Measurements from ENCODE around the gene ZMYM5. TPM values are rescaled to one million over a fixed set of nuclear protein-coding genes. Genes with fewer than 3 reads are reported as not detected.

ZMYM5 gene
- total and polyA plus RNA-seq, 9 of the 15 experiments (the other 6 are each of a cell fraction or from before 2014, with no cell fraction given) = 5.4 to 11.9 (median 7.8) TPM

DNA sequence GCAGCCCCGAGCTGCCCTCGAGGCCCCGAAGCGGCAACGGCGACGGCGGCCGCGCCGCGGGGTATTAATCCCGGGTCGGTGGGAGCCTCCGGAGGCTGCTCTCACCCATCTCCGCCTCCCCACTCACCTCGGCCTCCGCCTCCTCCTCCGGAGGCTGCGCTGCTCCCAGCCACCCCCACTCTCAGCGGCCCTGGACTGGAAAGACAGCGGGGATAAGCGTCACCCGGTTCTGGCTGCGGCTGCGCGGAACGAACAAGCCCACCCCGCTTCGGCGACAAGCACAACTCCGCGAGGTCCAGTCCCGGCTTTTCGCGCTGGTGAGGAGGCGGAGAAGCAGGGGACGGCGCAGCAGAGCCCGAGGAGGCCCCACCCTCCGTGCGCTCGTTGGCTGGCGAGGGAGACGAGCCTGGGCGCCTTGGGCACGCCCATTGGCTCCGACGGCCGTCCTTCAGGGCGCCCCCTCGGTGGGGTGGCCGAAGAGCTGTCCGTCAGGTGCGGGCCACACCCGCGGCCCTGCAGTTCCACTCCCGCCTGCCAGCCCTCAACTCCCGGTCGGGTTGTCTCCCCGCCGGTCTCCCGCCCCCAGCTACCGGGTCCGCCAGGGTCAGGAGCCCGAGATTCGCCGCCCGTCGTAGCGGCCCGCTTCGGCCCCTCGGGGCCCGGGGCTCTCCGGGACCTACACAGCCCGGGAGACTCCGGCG, at the start of gene ZMYM5 (continued):
- TF ChIP-seq ZNF644 (tag; IDR thresholded peaks at IDR 0.05; ENCODE audit: low read depth) = no peak
- TF ChIP-seq, protein P1, sequence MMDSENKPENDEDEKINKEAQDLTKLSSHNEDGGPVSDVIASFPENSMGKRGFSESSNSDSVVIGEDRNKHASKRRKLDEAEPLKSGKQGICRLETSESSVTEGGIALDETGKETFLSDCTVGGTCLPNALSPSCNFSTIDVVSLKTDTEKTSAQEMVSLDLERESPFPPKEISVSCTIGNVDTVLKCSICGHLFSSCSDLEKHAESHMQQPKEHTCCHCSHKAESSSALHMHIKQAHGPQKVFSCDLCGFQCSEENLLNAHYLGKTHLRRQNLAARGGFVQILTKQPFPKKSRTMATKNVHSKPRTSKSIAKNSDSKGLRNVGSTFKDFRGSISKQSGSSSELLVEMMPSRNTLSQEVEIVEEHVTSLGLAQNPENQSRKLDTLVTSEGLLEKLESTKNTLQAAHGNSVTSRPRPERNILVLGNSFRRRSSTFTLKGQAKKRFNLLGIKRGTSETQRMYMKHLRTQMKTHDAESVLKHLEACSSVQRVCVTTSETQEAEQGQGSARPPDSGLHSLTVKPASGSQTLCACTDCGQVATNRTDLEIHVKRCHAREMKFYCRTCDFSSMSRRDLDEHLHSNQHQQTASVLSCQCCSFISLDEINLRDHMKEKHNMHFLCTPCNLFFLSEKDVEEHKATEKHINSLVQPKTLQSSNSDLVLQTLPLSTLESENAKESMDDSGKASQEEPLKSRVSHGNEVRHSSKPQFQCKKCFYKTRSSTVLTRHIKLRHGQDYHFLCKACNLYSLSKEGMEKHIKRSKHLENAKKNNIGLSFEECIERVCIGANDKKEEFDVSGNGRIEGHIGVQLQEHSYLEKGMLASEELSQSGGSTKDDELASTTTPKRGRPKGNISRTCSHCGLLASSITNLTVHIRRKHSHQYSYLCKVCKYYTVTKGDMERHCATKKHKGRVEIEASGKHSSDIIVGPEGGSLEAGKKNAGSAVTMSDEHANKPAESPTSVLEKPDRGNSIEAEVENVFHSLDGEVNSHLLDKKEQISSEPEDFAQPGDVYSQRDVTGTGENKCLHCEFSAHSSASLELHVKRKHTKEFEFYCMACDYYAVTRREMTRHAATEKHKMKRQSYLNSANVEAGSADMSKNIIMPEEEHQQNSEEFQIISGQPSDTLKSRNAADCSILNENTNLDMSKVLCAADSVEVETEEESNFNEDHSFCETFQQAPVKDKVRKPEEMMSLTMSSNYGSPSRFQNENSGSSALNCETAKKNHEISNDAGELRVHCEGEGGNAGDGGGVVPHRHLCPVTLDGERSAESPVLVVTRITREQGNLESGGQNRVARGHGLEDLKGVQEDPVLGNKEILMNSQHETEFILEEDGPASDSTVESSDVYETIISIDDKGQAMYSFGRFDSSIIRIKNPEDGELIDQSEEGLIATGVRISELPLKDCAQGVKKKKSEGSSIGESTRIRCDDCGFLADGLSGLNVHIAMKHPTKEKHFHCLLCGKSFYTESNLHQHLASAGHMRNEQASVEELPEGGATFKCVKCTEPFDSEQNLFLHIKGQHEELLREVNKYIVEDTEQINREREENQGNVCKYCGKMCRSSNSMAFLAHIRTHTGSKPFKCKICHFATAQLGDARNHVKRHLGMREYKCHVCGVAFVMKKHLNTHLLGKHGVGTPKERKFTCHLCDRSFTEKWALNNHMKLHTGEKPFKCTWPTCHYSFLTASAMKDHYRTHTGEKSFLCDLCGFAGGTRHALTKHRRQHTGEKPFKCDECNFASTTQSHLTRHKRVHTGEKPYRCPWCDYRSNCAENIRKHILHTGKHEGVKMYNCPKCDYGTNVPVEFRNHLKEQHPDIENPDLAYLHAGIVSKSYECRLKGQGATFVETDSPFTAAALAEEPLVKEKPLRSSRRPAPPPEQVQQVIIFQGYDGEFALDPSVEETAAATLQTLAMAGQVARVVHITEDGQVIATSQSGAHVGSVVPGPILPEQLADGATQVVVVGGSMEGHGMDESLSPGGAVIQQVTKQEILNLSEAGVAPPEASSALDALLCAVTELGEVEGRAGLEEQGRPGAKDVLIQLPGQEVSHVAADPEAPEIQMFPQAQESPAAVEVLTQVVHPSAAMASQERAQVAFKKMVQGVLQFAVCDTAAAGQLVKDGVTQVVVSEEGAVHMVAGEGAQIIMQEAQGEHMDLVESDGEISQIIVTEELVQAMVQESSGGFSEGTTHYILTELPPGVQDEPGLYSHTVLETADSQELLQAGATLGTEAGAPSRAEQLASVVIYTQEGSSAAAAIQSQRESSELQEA (IDR thresholded peaks at IDR 0.05; ENCODE audit: low read depth) = no peak
- peak; percentile 55; the same call in 1 of the 2 replicates for TF ChIP-seq PHF8 (IDR thresholded peaks at IDR 0.05; ENCODE audit: borderline replicate concordance, low read length)
- TF ChIP-seq, protein P2, sequence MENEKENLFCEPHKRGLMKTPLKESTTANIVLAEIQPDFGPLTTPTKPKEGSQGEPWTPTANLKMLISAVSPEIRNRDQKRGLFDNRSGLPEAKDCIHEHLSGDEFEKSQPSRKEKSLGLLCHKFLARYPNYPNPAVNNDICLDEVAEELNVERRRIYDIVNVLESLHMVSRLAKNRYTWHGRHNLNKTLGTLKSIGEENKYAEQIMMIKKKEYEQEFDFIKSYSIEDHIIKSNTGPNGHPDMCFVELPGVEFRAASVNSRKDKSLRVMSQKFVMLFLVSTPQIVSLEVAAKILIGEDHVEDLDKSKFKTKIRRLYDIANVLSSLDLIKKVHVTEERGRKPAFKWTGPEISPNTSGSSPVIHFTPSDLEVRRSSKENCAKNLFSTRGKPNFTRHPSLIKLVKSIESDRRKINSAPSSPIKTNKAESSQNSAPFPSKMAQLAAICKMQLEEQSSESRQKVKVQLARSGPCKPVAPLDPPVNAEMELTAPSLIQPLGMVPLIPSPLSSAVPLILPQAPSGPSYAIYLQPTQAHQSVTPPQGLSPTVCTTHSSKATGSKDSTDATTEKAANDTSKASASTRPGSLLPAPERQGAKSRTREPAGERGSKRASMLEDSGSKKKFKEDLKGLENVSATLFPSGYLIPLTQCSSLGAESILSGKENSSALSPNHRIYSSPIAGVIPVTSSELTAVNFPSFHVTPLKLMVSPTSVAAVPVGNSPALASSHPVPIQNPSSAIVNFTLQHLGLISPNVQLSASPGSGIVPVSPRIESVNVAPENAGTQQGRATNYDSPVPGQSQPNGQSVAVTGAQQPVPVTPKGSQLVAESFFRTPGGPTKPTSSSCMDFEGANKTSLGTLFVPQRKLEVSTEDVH (IDR thresholded peaks at IDR 0.05; ENCODE audit: low read depth, partially characterized antibody) = no peak
- no peak for TF ChIP-seq IFI16 (CRISPR knock-in tag; IDR thresholded peaks at IDR 0.05)
- peak; percentile 95 for TF ChIP-seq NFYB (IDR thresholded peaks at IDR 0.05; ENCODE audit: extremely low read depth, insufficient read length)
- no peak for TF ChIP-seq PHTF2 (CRISPR knock-in tag; IDR thresholded peaks at IDR 0.05)
- peak; percentile 10; the same call in 1 of the 2 replicates for TF ChIP-seq EP400 (IDR thresholded peaks at IDR 0.05)
- TF ChIP-seq TAF15 (IDR thresholded peaks at IDR 0.05; ENCODE audit: low read depth, low read length) = no peak
- TF ChIP-seq, protein P3, sequence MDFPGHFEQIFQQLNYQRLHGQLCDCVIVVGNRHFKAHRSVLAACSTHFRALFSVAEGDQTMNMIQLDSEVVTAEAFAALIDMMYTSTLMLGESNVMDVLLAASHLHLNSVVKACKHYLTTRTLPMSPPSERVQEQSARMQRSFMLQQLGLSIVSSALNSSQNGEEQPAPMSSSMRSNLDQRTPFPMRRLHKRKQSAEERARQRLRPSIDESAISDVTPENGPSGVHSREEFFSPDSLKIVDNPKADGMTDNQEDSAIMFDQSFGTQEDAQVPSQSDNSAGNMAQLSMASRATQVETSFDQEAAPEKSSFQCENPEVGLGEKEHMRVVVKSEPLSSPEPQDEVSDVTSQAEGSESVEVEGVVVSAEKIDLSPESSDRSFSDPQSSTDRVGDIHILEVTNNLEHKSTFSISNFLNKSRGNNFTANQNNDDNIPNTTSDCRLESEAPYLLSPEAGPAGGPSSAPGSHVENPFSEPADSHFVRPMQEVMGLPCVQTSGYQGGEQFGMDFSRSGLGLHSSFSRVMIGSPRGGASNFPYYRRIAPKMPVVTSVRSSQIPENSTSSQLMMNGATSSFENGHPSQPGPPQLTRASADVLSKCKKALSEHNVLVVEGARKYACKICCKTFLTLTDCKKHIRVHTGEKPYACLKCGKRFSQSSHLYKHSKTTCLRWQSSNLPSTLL (IDR thresholded peaks at IDR 0.05) = no peak
- TF ChIP-seq SREBF1 (IDR thresholded peaks at IDR 0.05; ENCODE audit: borderline replicate concordance, low read depth, low read length) = no peak
